SK-N-SH treated with all-trans-retinoic acid at 6 μM for 48 hours (cell line): ENCODE results near the gene TSN.

Experiments
- CSDC2 ChIP-seq: fragments of 250-450 bp; sonication (Bioruptor Pico); IDR thresholded peaks from 2 replicates; pipeline ENCODE4 v1.5.0; 2020; ENCODE audit warnings: mild to moderate bottlenecking, moderate library complexity
- RARB ChIP-seq: fragments of 250-450 bp; sonication (Bioruptor Pico); IDR thresholded peaks from 2 replicates; pipeline ENCODE4 v1.8.0; 2021; ENCODE audit warnings: mild to moderate bottlenecking, moderate library complexity
- TCF4 ChIP-seq: fragments of 250-450 bp; sonication (Bioruptor Pico); IDR thresholded peaks from 2 replicates; pipeline ENCODE4 v1.8.0; 2021; ENCODE audit warnings: mild to moderate bottlenecking, moderate library complexity, borderline replicate concordance
- TSHZ2 ChIP-seq: fragments of 250-450 bp; sonication (Bioruptor Pico); IDR thresholded peaks from 2 replicates; pipeline ENCODE4 v1.5.0; 2020; ENCODE audit warnings: mild to moderate bottlenecking, moderate library complexity

- no peak for TF ChIP-seq CSDC2 (CRISPR knock-in tag)
- no peak for TF ChIP-seq TCF4 (CRISPR knock-in tag)
- TF ChIP-seq TSHZ2 (CRISPR knock-in tag), result no peak
- TF ChIP-seq RARB (CRISPR knock-in tag), result no peak
Measured at GRCh38 chr2:121778741-121779487, 23.5 kb downstream of the TSN start.
